Activated CD8-positive, alpha-beta memory T cell treated with anti-CD3 and anti-CD28 coated beads for 4 hours (primary cell): ENCODE data around the gene KCNJ9.
"Not testable (repeated sequence)": the region's sequence is repeated elsewhere in the genome, so short reads cannot be mapped to it uniquely, and the experiment has no call there.

Source experiments
- DNase-seq, 2 donors: peaks; one replicate each; pipeline ENCODE4 v3.0.0-alpha.2; 2020; ENCODE audit warnings: low read depth in 2 of 2

The KCNJ9 gene

DNA sequence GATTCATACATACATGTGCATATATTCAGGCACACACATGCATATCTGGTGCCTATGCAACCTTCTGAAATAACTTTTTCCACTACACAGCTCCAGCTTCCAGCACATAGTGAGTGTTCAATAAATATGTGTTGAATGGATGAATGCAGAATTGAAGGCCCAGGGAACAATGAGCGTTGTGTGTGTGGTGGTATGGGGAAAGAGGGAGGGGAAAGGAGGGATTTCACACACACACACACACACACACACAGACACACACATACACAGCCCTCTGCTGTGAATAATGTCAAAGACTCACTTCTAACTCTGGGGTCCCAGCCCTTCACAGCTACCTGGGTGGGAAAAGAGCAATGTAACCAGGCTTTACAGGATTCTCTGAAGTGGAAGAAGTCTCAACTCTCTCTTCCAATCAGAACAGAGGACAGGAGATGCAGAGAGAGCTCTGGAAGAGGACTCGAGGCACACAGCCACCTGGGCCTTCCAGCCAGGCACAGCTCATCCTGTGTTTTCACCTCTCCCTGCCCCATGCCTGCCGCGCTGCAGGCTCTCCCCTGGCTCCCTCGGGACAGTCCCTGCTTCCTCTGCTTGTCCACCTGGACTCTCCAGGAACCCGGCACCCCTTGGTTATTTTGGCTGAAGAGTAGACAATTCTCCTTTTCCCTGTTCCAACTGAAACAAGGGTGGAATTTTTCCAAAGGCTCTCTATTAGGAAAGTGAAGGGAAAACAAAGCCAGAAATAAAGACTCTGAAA lies 22.5 kb downstream of the KCNJ9 start:
- no peak for DNase-seq

DNA sequence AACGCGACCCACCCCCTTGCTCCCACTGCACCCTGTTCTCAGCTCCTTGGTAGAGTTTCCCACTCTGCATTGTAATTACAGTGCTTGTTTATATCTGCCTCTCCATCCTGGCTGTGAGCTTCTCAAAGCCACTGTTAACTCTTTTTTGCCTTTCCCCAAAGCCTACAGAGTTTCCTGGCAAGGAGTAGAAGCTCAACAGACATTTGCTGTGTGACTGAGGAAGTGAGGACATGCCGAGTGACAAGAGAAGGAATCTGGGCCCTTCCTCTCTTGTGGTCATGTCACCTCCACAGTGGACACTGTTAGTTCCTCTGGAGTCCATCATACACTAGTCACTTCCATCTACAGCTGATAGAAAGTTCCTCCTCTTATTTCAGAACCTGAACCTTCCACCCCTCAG lies 23.1 kb downstream of the KCNJ9 start:
- DNase-seq, result no peak

DNA sequence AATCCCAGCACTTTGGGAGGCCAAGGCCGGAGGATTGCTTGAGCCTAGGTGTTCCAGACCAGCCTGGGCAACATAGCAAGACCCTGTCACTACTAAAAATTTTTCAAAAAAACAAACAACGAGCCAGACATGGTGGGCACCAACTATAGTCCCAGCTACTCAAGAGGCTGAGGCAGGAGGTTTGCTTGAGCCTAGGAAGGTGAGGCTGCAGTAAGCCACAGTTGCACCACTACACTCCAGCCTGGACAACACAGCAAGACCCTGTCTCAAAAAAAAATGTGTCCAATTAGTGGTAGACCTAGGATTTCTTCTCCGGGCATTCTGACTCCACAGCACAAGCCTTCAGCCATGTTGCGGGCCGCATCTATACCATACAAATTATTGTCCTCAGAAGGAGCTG lies 23.8 kb downstream of the KCNJ9 start:
- no peak for DNase-seq

DNA sequence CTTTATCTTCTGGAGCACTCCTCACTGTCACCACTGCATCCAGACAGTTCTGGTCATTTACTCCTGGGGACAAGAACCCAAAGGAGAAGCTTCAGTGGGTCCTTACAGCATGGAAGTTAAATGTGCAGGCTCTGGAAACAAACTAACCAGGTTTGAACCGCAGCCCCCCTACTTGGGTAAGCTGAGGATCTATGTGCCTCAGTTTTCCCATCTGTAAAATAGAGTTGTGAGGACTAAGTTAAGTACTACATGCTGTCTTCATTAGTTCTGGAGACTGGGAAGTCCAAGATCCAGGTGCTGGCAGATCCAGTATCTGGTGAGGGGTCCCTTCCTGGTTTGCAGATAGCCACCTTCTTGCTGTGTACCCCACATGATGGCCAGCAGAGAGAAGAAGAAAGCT lies 26.2 kb downstream of the KCNJ9 start:
- DNase-seq, result no peak

DNA sequence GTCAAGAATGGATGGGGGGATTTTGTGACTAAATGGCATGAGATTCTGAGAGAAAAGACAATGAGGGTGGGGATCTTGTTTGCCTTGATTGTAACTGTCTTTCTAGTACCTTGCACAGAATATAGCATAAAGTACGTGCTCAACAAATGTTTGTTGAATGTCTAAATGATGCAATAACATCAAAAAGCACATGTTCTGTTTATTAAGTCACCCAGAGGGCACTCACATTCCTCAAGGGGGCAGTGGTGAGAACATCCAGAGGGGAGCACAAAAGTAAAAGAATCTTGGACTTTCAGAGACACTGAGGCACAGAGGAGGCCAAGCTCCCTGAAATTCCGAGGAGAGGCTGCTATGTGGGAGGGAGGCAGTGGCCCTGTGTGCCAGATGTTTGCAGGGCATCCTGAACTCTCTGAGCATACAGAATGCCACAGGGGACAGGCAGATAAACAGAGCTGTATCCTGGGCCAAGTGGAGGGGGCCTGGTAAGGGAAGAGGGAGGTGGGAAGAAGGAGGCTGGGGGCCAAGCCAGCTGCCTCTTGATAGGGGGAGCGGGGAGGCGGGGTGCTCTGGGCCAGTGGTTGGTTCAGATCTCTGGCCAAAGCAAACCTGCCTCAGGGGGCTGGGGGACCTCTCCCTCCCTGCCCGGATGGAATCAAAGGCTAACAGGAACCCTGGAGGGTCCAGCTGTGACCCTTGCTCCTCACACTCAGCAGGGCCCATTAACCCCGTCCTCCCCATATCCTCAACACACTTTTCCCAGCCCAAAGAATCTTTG lies 27.7 kb downstream of the KCNJ9 start:
- DNase-seq, result no peak

DNA sequence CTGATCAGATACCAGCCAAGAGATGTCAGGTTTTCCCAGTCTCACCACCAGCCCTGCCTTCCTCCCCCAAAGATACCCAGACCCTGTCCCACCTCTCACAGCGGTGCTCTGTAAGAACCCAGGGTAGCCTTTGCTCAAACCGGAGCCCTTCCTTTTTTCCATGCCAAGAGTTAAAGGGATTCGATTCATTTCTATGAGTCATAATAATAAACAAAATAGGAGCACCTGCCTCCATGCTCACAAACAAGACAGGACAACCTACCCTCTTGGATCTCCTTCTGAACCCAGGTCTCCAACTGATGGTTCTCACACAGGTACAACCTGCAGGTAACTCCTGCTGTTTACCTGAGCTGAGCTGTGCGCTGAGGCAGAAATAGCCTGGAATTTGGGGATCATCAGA lies 28.3 kb downstream of the KCNJ9 start:
- DNase-seq, result no peak

DNA sequence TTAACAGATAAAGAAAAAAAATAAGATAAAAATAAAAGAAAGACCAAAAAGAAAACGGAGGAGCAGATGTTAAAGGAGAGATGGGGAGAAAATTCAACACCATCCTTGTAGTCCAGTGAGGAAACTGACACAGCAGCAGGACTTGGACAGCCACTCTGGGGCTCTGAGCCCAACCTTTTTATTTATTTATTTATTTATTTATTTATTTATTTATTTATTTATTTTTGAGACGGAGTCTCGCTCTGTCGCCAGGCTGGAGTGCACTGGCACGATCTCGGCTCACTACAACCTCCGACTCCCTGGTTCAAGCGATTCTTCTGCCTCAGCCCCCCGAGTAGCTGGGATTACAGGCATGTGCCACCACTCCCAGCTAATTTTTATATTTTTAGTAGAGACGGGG lies 30.1 kb downstream of the KCNJ9 start:
- not testable (repeated sequence) for DNase-seq

DNA sequence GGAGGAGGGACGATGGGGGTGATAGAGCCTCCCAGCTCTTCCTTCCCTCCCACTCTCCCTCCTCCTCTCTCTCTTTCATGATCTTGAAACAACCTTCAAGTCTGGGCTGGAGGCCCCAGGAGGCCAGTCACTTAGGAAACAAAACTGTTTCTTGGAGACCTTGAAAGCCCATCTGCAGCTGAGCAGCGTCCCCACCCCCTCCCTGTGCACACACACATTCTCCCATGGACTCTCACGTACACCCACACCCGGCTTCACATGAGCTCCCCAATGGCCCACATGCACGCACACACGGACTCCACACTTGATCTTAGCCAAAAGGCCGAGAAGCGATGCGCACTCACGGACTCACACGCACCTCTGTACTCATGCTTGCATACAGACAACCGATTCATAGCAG lies 31.0 kb downstream of the KCNJ9 start:
- DNase-seq, result no peak

DNA sequence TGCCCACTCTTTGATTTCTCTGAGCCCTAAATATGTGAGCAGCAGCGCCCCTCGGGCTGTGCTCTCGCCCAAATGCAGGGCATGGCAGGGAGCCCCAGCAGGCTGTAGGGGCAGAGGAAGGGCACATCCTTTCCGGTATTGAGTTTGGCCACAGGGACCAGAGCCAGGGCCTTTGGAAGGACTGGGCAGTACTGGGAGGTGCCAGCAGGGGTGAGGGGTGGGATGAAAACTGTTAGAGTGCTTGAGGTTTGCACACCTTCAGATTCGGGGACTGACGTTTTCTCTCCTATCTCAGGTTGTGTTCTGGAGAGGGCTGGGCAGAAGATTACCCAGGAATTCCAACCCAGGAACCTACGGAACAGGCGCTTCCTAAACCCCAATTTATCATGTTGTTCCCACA lies 32.1 kb downstream of the KCNJ9 start:
- no peak for DNase-seq

DNA sequence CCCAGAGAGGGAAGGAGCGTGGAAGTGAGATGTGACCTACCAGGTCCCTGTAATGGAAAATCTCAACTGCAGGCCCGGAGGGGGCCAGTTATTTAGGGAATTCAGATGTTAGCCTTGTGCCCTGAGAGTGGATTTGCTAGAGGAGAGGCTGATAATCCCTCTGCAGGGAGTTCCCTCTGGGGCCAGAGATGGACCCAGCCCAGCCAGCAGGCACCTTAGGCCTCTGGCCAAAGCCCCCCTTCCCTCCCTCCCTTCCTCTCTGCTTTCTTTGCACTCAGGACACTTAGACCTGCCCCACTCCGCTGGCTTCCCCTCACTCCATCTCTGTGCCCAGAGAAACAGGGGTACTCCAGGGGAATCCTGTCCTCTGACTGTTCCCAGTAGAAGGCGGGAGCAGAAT lies 32.7 kb downstream of the KCNJ9 start:
- no peak for DNase-seq

DNA sequence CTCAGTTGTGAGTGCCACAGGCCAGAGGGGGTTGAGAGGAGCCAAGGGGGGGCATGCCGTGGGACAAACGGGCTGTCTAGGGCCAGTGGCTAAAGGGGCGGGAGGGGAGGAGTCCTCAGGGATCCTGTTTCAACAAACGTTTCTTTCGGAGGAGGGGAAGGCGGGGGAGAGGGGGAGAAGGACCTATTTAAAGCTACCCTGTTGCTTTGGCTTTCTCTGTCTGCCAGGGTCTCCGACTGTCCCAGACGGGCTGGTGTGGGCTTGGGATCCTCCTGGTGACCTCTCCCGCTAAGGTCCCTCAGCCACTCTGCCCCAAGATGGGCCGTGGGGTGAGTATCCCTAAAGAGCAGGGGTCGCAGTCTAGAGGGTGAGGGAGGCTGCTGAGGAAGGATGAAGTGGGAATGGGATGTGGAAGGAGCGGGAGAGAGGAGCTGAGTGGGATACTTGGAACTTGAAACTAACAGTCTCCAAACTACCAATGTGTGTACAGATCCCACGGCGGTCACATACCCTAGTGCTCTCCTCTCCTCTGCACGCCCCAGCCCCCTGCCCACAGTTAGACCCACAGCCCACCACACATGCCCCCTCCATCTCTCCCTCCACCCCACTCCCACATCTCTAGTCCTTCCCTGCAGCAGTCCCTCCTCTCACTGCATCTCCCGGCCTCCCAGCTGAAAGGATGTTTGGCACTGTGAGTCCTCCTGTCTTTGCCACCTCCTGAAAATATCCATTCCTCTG lies 34.4 kb downstream of the KCNJ9 start, which contains the start of gene ATP1A2:
TSS of gene ATP1A2 (plus strand) at position 215 of the 738 bp plus-strand sequence. CDS start at position 318, 103 bp downstream.
- no peak for DNase-seq

DNA sequence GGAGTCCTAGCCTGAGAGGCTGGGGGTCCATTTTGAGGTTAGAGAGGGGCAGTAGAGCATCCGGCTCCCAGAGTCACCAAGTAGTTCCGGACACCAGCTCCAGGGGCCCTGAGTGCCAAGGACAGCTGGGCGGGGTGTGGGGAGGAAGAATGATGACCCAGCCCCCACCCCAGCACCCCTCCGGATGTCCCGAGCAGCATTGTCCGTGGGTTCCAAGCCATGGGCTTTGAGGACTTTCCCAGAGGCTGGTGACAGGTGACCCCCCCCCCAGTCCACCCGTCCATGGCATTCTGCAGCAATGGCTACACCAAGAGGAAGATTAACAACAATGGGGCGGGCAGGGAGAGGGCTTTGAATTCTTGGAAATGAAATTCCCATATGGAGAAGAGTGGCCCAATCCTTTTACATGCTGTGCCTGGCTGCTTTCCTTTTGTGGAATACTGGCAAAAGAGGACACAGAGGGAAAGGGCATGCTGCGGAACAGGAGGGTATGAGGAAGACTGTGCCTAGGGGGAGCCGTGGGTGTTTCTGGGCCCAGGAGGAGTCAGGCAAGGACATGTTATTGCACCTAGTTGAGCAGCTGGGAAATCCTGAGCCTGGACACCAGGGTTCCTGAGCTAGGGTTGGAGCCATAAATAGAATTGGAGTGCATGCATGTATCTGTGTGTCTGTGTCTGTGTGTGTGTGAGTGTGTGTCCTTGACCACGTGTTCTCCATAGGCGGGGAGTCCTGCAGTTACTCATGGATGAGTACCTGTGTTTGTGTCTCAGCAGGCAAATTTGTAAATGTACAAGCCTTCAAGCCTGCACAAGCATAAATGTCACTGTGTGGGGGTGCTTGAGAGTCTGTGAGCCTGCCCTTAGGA lies 35.2 kb downstream of the KCNJ9 start:
- no peak for DNase-seq

DNA sequence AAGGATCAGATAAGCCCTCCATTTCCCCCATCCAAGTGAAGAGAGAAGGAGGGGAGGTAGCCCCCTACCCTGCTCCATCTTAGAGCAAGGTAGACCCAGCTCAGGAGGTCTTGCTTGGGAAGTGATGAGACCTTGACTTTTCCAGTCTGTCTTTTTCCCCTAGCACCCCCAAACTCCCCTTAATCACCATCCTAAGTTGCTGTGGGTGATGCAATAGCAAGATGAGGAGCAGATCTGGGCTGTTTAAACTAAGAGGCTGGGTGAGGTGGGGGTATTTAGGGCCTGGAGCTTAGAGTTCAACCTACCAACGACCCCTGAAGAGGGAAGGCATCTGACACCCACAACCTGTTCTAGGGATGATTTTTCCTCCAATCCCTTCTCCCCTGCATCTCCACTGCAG lies 36.0 kb downstream of the KCNJ9 start:
- DNase-seq, result no peak

DNA sequence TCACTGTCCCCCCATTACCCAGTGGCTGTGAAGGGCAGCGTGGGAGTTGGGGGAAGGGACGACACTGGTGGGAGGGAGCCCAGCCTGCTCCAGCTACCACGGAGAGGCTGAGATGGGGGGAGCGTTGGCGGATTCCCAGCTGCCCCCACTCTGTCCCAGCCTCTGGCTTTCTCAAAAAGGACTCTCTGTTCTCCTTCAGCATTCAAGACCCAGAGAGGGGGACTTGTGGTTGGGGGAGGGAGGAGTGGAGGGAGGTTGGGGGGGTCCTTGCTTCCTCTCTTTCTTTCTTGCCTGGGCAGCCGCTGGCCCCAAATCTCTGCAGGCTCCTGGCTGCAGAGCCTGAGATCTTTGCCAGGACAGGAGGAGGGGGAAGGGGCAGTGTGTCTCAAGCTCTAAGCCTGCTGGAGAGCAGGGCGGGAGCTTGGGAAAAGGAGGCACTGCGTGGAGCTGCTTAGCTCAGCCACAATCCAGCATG lies 36.4 kb downstream of the KCNJ9 start:
- no peak for DNase-seq

DNA sequence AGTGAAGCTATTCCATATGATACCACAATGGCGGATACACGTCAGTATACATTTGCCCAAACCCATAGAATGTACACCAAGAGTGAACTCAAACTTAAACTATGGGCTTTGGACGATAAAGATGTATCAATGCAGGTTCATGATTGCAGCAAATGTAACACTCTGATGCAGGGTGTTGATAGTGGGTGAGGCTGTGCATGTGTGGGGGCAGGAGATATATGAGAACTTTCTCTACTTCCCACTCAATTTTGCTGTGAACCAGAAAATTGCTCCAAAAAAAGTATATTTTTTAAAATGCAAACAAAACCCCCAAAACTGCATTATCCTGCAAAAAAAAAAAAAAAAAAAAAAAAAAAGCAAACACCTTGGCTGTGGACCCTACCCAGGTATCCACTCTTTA lies 37.6 kb downstream of the KCNJ9 start:
- DNase-seq, result no peak

DNA sequence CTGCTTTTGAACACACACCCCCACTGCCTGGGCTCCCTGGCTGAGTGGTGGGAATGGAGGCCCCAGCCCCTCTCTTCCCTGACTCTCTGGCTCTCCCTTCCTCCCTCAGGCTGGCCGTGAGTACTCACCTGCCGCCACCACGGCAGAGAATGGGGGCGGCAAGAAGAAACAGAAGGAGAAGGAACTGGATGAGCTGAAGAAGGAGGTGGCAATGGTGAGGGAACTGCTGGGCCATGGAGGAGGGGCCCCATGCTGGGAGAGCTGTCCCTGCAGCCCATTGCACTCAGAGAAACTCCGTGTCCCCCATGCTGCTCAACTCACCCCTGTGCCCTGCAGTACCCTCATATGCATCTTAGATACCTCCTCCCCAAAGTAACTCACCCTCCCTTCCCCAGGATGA lies 39.5 kb downstream of the KCNJ9 start:
- no peak for DNase-seq

DNA sequence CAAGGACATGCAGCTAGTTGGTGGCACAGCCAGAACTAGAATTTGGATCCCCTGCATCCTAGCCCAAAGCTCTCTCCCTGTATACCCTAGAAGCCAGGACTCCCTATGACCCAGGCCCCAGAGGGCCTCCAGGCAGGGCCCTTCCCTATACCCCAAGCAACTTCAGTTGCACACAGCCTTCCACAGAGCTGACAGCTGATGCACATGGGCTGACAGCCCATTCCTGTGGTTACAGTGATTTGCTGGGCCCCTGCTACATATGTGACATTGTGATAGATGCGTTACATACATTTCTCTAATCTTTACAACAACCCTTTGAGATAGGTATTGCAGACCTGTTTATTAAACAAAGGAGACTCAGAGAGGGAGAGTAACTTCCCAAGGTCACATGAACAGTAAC lies 40.0 kb downstream of the KCNJ9 start:
- no peak for DNase-seq

DNA sequence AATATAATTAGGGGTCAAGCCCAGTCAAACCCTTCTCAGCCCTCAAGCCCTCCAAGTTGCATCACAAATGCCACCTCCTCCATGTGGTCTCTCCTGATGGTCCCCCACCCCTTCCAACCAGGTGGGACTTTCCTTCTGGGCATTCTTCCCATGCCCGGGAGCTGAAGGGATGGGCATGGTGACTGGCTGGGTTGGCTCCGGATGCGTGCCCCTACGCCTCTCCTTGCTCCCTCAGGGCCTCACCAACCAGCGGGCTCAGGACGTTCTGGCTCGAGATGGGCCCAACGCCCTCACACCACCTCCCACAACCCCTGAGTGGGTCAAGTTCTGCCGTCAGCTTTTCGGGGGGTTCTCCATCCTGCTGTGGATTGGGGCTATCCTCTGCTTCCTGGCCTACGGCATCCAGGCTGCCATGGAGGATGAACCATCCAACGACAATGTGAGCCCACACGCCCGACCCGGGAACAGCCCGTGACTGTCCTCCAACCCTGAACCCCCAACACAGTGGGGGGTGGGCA lies 41.7 kb downstream of the KCNJ9 start:
- DNase-seq, result no peak

DNA sequence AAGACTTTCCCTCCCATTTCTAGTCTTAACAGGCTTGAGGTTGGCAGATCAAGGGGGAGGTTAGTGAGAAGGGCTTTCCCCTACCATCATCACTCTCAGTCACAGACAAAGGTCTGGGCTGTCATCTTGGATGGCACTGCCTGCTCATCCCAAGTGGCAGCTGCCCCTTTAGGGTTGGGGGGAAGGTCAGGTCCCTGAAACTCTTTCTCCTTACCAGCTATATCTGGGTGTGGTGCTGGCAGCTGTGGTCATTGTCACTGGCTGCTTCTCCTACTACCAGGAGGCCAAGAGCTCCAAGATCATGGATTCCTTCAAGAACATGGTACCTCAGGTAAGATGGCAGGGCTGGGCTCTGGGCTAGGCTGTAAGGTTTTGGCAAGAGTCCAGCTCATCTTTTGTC lies 42.4 kb downstream of the KCNJ9 start:
- DNase-seq, result no peak

DNA sequence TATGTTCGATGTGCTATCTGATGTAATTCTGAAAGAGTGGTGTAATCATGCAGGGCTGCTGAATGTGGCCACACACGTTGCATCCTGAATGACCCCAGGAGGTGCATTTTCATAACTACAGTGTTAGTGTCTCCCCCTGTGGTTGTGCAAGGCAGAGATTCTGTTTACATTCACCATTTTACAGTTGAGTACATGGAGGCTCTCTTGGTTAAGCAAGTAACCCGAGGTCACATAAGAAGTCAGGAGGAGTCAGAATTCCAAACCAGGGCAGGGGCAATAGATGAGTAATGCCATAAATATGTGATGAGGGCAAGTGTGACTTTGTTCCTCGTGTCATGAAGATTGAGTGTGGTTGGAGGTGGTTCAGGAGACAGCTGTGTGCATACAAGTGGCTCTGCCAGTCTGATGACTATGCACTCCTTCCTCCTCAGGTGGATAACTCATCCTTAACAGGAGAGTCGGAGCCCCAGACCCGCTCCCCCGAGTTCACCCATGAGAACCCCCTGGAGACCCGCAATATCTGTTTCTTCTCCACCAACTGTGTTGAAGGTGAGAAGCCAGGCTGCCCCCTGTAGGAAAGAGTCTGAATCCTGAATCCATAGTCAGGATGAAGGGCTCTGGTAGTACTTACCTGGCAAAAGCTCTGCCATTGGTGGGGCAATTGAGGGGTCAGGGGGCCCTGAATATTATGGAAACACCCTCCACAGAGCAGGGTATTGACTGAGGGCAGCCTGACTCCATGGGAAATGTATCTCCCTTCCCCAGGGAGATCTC lies 43.6 kb downstream of the KCNJ9 start:
- DNase-seq, result no peak

DNA sequence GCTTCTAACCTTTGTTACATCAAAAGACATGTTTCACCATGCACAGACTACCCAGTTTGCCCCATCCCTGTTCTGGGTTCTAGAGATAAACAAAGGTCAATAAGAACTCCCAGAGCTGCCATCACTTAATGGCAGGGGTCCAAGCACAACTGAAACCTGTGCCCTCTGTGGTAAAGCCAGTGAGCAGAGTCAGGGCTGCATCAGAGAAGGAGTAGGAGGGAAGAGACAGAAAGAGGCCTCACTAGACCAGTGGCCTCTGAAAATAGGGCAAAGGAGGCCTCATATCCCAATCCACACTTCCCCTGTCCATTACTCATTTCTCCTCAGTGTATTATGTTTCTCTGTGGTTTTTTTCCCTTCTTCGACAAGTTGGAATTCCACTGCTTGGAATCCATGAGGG lies 44.4 kb downstream of the KCNJ9 start:
- no peak for DNase-seq
